ENCODE results near the gene FARS2. TPM values are rescaled to one million over a fixed set of nuclear protein-coding genes. Genes with fewer than 3 reads are reported as not detected.

FARS2 gene
- total RNA-seq, 4 donors from 2014 or later, result 10.6 to 24.9 (median 15.2) TPM

DNA sequence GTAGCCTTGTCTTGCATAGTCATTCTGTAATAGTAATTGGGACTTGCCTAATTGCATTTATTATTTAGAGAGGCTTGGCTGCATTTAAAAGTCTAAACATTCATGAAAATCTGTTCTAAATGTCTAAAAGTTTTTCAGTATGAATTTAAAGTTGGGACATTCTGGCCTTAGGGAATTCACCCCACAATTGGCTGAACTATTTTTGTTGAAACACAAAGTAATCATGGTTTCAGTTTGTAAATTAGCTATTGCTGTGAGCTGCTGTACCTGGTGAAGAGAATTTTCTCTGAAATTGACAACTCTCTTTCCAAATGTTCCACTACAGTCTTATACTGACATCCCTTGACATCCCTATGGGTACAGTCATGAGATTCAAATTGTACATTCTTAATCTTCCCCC is 253.0 kb downstream of the FARS2 start:
- Histone ChIP-seq H3K4me3 (no peak overlapping the region), H3K9me3 (no peaks in the 10 kb centered on the region), H3K4me1 (no peaks in the 10 kb centered on the region), H3K36me3 (peaks cover 0 to 3% (median 0%) of the 10 kb centered on the region in 4 donors), H3K27me3 (no peaks in the 10 kb centered on the region), H3K27ac (replicated peaks in 1 of 4) (no peak overlapping the region)
- intact Hi-C loops (cut with DNase I), result no loop called here
- TF ChIP-seq EP300 (IDR thresholded peaks at IDR 0.05), result no peak
- TF ChIP-seq, protein P1, sequence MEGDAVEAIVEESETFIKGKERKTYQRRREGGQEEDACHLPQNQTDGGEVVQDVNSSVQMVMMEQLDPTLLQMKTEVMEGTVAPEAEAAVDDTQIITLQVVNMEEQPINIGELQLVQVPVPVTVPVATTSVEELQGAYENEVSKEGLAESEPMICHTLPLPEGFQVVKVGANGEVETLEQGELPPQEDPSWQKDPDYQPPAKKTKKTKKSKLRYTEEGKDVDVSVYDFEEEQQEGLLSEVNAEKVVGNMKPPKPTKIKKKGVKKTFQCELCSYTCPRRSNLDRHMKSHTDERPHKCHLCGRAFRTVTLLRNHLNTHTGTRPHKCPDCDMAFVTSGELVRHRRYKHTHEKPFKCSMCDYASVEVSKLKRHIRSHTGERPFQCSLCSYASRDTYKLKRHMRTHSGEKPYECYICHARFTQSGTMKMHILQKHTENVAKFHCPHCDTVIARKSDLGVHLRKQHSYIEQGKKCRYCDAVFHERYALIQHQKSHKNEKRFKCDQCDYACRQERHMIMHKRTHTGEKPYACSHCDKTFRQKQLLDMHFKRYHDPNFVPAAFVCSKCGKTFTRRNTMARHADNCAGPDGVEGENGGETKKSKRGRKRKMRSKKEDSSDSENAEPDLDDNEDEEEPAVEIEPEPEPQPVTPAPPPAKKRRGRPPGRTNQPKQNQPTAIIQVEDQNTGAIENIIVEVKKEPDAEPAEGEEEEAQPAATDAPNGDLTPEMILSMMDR (IDR thresholded peaks at IDR 0.05), result no peak
- no peak for TF ChIP-seq POLR2AphosphoS5 (IDR thresholded peaks at IDR 0.05)
- no peak for TF ChIP-seq POLR2A (IDR thresholded peaks at IDR 0.05; ENCODE audit: low read depth)
- no peak for DNase-seq (ENCODE audit: extremely low spot score)

DNA sequence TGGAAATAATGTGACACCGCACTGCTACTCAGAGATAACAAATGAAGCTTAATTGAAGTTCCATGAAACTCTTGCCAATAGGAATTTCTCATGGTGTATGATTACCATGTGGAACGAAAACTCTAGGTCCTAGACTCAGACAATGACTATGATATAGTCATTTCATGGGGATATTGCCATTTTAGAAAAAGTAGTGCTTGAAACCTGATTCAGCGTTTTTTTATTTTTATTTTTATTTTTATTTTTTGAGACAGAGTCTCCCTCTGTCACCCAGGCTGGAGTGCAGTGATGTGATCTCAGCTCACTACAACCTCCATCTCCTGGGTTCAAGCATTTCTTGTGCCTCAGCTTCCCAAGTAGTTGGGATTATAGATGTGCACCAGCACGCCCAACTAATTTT is 253.9 kb downstream of the FARS2 start:
- intact Hi-C loops (cut with DNase I), result no loop called here
- no peak for DNase-seq (ENCODE audit: extremely low spot score)
- 87% methylated on average over 4 of the region's 4 CpGs for WGBS

DNA sequence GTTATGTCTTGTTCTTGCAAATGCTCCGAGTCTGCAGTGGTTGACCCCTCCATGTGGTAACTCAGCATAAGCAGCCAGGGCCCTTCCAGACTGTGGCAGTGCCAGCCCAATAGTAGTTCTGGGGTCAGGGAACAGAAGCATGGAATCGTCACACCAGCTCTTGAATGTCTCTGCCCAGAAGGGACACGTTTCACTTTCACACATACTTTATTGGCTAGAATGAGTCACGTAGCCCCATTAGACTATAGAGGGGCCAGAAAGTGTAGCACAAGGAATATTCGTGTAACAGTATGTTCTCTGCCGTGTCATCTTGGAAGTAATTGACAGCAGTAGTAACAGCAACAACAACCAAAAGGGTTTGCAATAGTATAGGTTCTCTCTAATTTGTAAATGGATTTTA is 254.7 kb downstream of the FARS2 start:
- no peak for DNase-seq (ENCODE audit: extremely low spot score)
- Histone ChIP-seq H3K27ac (replicated peaks in 1 of 4) (no peak overlapping the region), H3K36me3 (no peaks in the 10 kb centered on the region), H3K27me3 (no peaks in the 10 kb centered on the region), H3K9me3 (no peaks in the 10 kb centered on the region), H3K4me3 (no peak overlapping the region), H3K4me1 (no peaks in the 10 kb centered on the region)
- WGBS, result 93% methylated on average over 6 of the region's 6 CpGs
- no peak for TF ChIP-seq POLR2AphosphoS5 (IDR thresholded peaks at IDR 0.05)
- no peak for TF ChIP-seq POLR2A (IDR thresholded peaks at IDR 0.05; ENCODE audit: low read depth)
- TF ChIP-seq, protein P1 (IDR thresholded peaks at IDR 0.05), result no peak
- TF ChIP-seq EP300 (IDR thresholded peaks at IDR 0.05), result no peak
- intact Hi-C loops (cut with DNase I), result no loop called here

More for the DNA sequence above, 253.9 kb downstream of the FARS2 start:
- no peak overlapping the region for H3K27ac ChIP-seq (replicated peaks in 1 of 4)
- no peaks in the 10 kb centered on the region for H3K9me3 ChIP-seq
- TF ChIP-seq POLR2AphosphoS5 (IDR thresholded peaks at IDR 0.05) (no peak), POLR2A (IDR thresholded peaks at IDR 0.05; ENCODE audit: low read depth) (no peak)
- H3K36me3 ChIP-seq, result peaks cover 0 to 2% (median 0%) of the 10 kb centered on the region in 4 donors
- no peak overlapping the region for H3K4me3 ChIP-seq
- H3K4me1 ChIP-seq, result no peaks in the 10 kb centered on the region
- H3K27me3 ChIP-seq, result no peaks in the 10 kb centered on the region

DNA sequence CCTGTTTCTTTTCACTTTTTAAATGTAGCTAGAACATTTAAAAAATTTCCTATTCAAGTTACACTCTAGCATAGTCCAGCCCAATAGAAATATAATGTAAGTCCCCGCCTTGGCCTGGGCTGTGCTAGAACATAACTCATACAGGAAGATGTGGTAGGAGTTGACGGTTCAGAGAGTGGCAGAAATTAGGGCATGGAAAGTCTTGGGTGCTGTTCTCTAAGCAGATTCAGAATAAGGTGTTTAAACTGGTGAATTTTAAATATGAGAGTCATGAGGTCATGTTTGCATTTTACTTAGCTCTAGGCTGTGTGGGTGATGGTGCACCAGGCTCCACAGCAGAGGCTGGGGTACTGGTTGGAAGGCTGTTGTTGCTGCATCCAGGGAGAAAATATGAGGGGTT is 256.5 kb downstream of the FARS2 start:
- TF ChIP-seq POLR2AphosphoS5 (IDR thresholded peaks at IDR 0.05) (no peak), EP300 (IDR thresholded peaks at IDR 0.05) (no peak), POLR2A (IDR thresholded peaks at IDR 0.05; ENCODE audit: low read depth) (no peak)
- TF ChIP-seq, protein P1 (IDR thresholded peaks at IDR 0.05), result no peak
- intact Hi-C loops (cut with DNase I), result no loop called here
- Histone ChIP-seq H3K27ac (replicated peaks in 1 of 4) (no peak overlapping the region), H3K9me3 (no peaks in the 10 kb centered on the region), H3K36me3 (no peaks in the 10 kb centered on the region), H3K27me3 (no peaks in the 10 kb centered on the region), H3K4me1 (no peaks in the 10 kb centered on the region), H3K4me3 (no peak overlapping the region)
- 94% methylated on average over 2 of the region's 2 CpGs for WGBS
- peak; percentile 37 for DNase-seq (ENCODE audit: extremely low spot score)

DNA sequence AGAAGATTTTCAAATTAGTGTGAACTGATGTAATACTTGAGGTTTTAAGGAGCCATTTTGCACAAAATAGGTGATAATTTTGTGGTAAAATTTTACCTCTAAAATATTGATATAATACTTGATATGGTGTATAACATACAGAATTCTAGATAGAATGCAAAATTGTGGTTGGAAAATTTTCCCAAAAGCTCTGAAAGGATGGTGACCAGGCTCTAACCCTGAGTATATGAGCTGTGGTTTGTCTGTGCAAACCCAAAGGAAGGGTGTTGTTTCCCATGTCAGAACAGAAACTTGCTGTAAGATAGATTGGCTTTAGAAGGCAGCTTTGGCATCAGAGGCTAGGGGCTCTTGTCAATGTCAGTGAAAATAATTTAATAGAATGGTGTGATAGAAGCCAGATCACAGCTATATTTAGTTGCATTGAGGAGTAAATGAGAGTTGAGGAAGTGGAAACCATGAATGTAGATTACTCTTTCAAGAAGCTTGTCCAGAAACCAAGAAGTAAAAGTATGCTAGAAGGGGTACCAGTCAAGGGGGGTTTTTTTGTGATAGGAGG is 257.7 kb downstream of the FARS2 start:
- TF ChIP-seq EP300 (IDR thresholded peaks at IDR 0.05), result no peak

DNA sequence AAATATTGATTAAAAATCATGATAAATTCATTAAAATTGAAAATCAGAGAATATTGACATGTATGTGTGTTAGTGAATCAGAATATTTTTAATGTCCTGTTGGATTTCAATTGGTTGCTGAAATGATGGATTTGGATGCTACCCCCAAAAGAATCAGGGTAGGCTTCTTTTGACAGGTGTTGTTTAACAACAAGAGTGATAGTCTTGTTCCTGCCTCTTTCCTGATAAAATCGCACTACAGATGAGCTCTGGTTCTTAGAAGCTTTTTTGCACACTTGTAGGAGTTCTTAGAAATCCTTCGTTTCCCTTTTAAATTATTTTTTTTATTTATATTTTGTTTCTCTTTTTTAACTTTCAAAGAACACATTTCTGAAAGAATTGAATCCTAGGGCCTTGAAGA is 259.5 kb downstream of the FARS2 start:
- no peaks in the 10 kb centered on the region for H3K9me3 ChIP-seq
- no peaks in the 10 kb centered on the region for H3K36me3 ChIP-seq
- TF ChIP-seq, protein P1 (IDR thresholded peaks at IDR 0.05), result no peak
- TF ChIP-seq POLR2AphosphoS5 (IDR thresholded peaks at IDR 0.05) (no peak), POLR2A (IDR thresholded peaks at IDR 0.05; ENCODE audit: low read depth) (no peak), EP300 (IDR thresholded peaks at IDR 0.05) (no peak)
- peak; percentile 5 for DNase-seq (ENCODE audit: extremely low spot score)
- no peaks in the 10 kb centered on the region for H3K27me3 ChIP-seq
- no peaks in the 10 kb centered on the region for H3K4me1 ChIP-seq
- 84% methylated on average over 2 of the region's 2 CpGs for WGBS
- intact Hi-C loops (cut with DNase I), result no loop called here
- no peak overlapping the region for H3K4me3 ChIP-seq
- H3K27ac ChIP-seq (replicated peaks in 1 of 4), result no peak overlapping the region

More for the DNA sequence above, 257.7 kb downstream of the FARS2 start:
- H3K4me1 ChIP-seq, result no peaks in the 10 kb centered on the region
- no peak overlapping the region for H3K27ac ChIP-seq (replicated peaks in 1 of 4)
- H3K4me3 ChIP-seq, result no peak overlapping the region
- intact Hi-C loops (cut with DNase I), result no loop called here
- H3K27me3 ChIP-seq, result no peaks in the 10 kb centered on the region
- DNase-seq (ENCODE audit: extremely low spot score), result peak; percentile 24
- H3K9me3 ChIP-seq, result no peaks in the 10 kb centered on the region
- H3K36me3 ChIP-seq, result no peaks in the 10 kb centered on the region
